H9 (cell line): Measurements from ENCODE around the gene ITGA1. TPM values are rescaled to one million over a fixed set of nuclear protein-coding genes. Genes with fewer than 3 reads are reported as not detected.

Source experiments
- DNase-seq: peaks from one replicate; pipeline ENCODE4 v3.0.0-alpha.2; 2017
- H2AFZ ChIP-seq: one replicate; pipeline ENCODE4 v1.6.1; 2013; ENCODE audit warnings: mild to moderate bottlenecking, low read length, control low read depth, moderate library complexity
- H2AK5ac ChIP-seq: 2 replicates; pipeline ENCODE4 v1.6.1; 2013; ENCODE audit warnings: low read length, control low read depth, mixed read lengths; ENCODE audit not compliant: insufficient read length
- H2BK120ac ChIP-seq: one replicate; pipeline ENCODE4 v1.6.1; 2013; ENCODE audit warnings: low read depth, mild to moderate bottlenecking, low read length, control low read depth, inconsistent platforms; ENCODE audit not compliant: poor library complexity, severe bottlenecking
- H2BK12ac ChIP-seq: 2 replicates; pipeline ENCODE4 v1.6.1; 2013; ENCODE audit warnings: low read length, control low read depth, mixed read lengths, low read depth; ENCODE audit not compliant: insufficient read length
- H2BK15ac ChIP-seq: 2 replicates; pipeline ENCODE4 v1.6.1; 2013; ENCODE audit warnings: low read depth, low read length, control low read depth
- H2BK20ac ChIP-seq: one replicate; pipeline ENCODE4 v1.6.1; 2013; ENCODE audit warnings: low read depth, mild to moderate bottlenecking, low read length, control low read depth, inconsistent platforms; ENCODE audit not compliant: poor library complexity, severe bottlenecking
- H2BK5ac ChIP-seq: 2 replicates; pipeline ENCODE4 v1.6.1; 2013; ENCODE audit warnings: low read length, control low read depth, mixed read lengths; ENCODE audit not compliant: insufficient read length
- H3K14ac ChIP-seq: 2 replicates; pipeline ENCODE4 v1.6.1; 2013; ENCODE audit warnings: low read length, control low read depth; ENCODE audit not compliant: insufficient read depth
- H3K18ac ChIP-seq: 2 replicates; pipeline ENCODE4 v1.6.1; 2013; ENCODE audit warnings: low read depth, mild to moderate bottlenecking, mixed read lengths, low read length, control low read depth; ENCODE audit not compliant: insufficient read length
- H3K23ac ChIP-seq: 2 replicates; pipeline ENCODE4 v1.6.1; 2013; ENCODE audit warnings: low read length, control low read depth, mixed read lengths, low read depth; ENCODE audit not compliant: insufficient read length
- H3K23me2 ChIP-seq: 2 replicates; pipeline ENCODE4 v1.6.1; 2013; ENCODE audit warnings: low read depth, mild to moderate bottlenecking, mixed read lengths, low read length, control low read depth; ENCODE audit not compliant: insufficient read length, poor library complexity, severe bottlenecking
- H3K27ac ChIP-seq: 2 replicates; pipeline ENCODE4 v1.5.1; 2013; ENCODE audit warnings: low read length, control low read depth, mixed read lengths, low read depth; ENCODE audit not compliant: insufficient read length
- H3K27me3 ChIP-seq: 2 replicates; pipeline ENCODE4 v1.6.1; 2013; ENCODE audit warnings: low read length, control low read depth, inconsistent platforms; ENCODE audit not compliant: insufficient read depth
- H3K4ac ChIP-seq: 2 replicates; pipeline ENCODE4 v1.6.1; 2013; ENCODE audit warnings: low read depth, mild to moderate bottlenecking, control low read depth, inconsistent platforms, low read length, moderate library complexity
- H3K4me1 ChIP-seq: 2 replicates; pipeline ENCODE4 v1.6.1; 2013; ENCODE audit warnings: low read length, control low read depth, inconsistent platforms; ENCODE audit not compliant: insufficient read depth
- H3K4me2 ChIP-seq: 2 replicates; pipeline ENCODE4 v1.6.1; 2013; ENCODE audit warnings: low read length, control low read depth, mixed read lengths; ENCODE audit not compliant: insufficient read length, insufficient read depth
- H3K56ac ChIP-seq: 2 replicates; pipeline ENCODE4 v1.6.1; 2013; ENCODE audit warnings: low read depth, mild to moderate bottlenecking, mixed read lengths, low read length, control low read depth; ENCODE audit not compliant: insufficient read length
- H3K79me1 ChIP-seq: 2 replicates; pipeline ENCODE4 v1.6.1; 2013; ENCODE audit warnings: low read depth, mild to moderate bottlenecking, moderate library complexity, low read length, control low read depth, inconsistent platforms; ENCODE audit not compliant: insufficient read depth, poor library complexity, severe bottlenecking
- H3K79me2 ChIP-seq: 2 replicates; pipeline ENCODE4 v1.6.1; 2013; ENCODE audit warnings: low read length, control low read depth, inconsistent platforms; ENCODE audit not compliant: insufficient read depth
- H3K9ac ChIP-seq: 2 replicates; pipeline ENCODE4 v1.6.1; 2013; ENCODE audit warnings: low read length, control low read depth, mixed read lengths; ENCODE audit not compliant: insufficient read length; ENCODE audit errors: extremely low read depth
- H3K9me3 ChIP-seq: one replicate; pipeline ENCODE4 v1.6.1; 2013; ENCODE audit warnings: low read depth, low read length, inconsistent platforms; ENCODE audit not compliant: control insufficient read depth
- H3T11ph ChIP-seq: one replicate; pipeline ENCODE4 v1.6.1; 2013; ENCODE audit warnings: mild to moderate bottlenecking, low read length, control low read depth, inconsistent platforms
- H4K20me1 ChIP-seq: one replicate; pipeline ENCODE4 v1.6.1; 2013; ENCODE audit not compliant: control insufficient read depth, insufficient read length, insufficient read depth
- H4K5ac ChIP-seq: 2 replicates; pipeline ENCODE4 v1.6.1; 2013; ENCODE audit warnings: low read depth, mild to moderate bottlenecking, mixed read lengths, low read length, control low read depth; ENCODE audit not compliant: insufficient read length
- H4K8ac ChIP-seq: replicated peaks from 2 replicates; pipeline ENCODE4 v1.6.1; 2013; ENCODE audit warnings: low read length, control low read depth, mixed read lengths, low read depth; ENCODE audit not compliant: insufficient read length
- H4K91ac ChIP-seq: 2 replicates; pipeline ENCODE4 v1.6.1; 2013; ENCODE audit warnings: low read depth, mild to moderate bottlenecking, moderate library complexity, mixed read lengths, low read length, control low read depth; ENCODE audit not compliant: insufficient read length
- H3K27ac Mint-ChIP-seq, 3 experiments: 2 replicates in 2 of 3; 3 replicates in 1 of 3; pipeline ENCODE4 v1.8.0; 2020 to 2021; ENCODE audit warnings: mixed read lengths in 3 of 3, mild to moderate bottlenecking in 1 of 3, moderate library complexity in 1 of 3
- H3K27me3 Mint-ChIP-seq: 2 replicates; pipeline ENCODE4 v1.8.0; 2021; ENCODE audit warnings: low read depth, mild to moderate bottlenecking, moderate library complexity, mixed read lengths
- H3K36me3 Mint-ChIP-seq, 3 experiments: 2 replicates in 2 of 3; 3 replicates in 1 of 3; pipeline ENCODE4 v1.8.0; 2020 to 2021; ENCODE audit warnings: low read depth in 3 of 3, mixed read lengths in 3 of 3; ENCODE audit not compliant: insufficient read depth in 1 of 3
- H3K4me1 Mint-ChIP-seq, 2 experiments: 2 replicates each; pipeline ENCODE4 v1.8.0; 2020; ENCODE audit warnings: mixed read lengths in 2 of 2
- H3K4me3 Mint-ChIP-seq, 2 experiments: 2 replicates in 1 of 2; 3 replicates in 1 of 2; pipeline ENCODE4 v1.8.0; 2020 to 2021; ENCODE audit warnings: mild to moderate bottlenecking in 2 of 2, mixed read lengths in 2 of 2, moderate library complexity in 1 of 2
- H3K9me3 Mint-ChIP-seq, 2 experiments: 2 replicates in 1 of 2; 3 replicates in 1 of 2; pipeline ENCODE4 v1.8.0; 2020; ENCODE audit warnings: mild to moderate bottlenecking in 2 of 2, mixed read lengths in 2 of 2, moderate library complexity in 1 of 2
- WGBS: extraction: QIAGEN DNeasy Blood & Tissue Kit; methylation state at CpG from one replicate; pipeline ENCODE4 v1.1.7; 2013; ENCODE audit warnings: missing lambda C conversion rate, low lambda C conversion rate, mixed read lengths; ENCODE audit not compliant: insufficient read length; ENCODE audit errors: extremely low coverage; 5-methylcytosine and 5-hydroxymethylcytosine counted together
- total RNA-seq: library from RNA; stranded (reverse); gene quantifications from 2 replicates; pipeline ENCODE4 v1.2.1, GENCODE V29; 2021
- TF ChIP-seq, protein P1 (sequence below): fragments of 200-600 bp; sonication (generic); conservative IDR thresholded peaks from 3 replicates; pipeline ENCODE4 v1.8.0; 2021; ENCODE audit warnings: antibody characterized with exemption, mild to moderate bottlenecking

ITGA1 gene
- total RNA-seq, 1 experiment from 2014 or later, result 3.9 TPM

GRCh38 chr5:52920929-52921328, 133.2 kb downstream of the ITGA1 start:
- no peak overlapping the region for H3K18ac ChIP-seq
- DNase-seq, result no peak
- no peak overlapping the region for H3T11ph ChIP-seq

More at GRCh38 chr5:52920929-52921328, 133.2 kb downstream of the ITGA1 start:
- Histone ChIP-seq H3K23ac (no peak overlapping the region), H3K9ac (no peak overlapping the region), H3K4me2 (no peak overlapping the region), H3K9me3 (no peaks in the 10 kb centered on the region), H2AK5ac (no peak overlapping the region), H4K20me1 (no peaks in the 10 kb centered on the region), H3K27me3 (no peaks in the 10 kb centered on the region), H4K8ac (no peak overlapping the region), H2BK5ac (no peak overlapping the region), H3K14ac (no peak overlapping the region), H2BK15ac (no peak overlapping the region), H2AFZ (no peak overlapping the region), H3K4ac (no peak overlapping the region), H3K4me1 (no peaks in the 10 kb centered on the region; the same call in 1 of the 2 replicates), H2BK120ac (no peak overlapping the region), H3K23me2 (no peaks in the 10 kb centered on the region), H2BK12ac (no peak overlapping the region), H4K91ac (no peak overlapping the region), H4K5ac (no peak overlapping the region), H3K56ac (no peak overlapping the region), H3K27ac (no peak overlapping the region), H3K79me1 (no peaks in the 10 kb centered on the region), H2BK20ac (no peak overlapping the region), H3K79me2 (no peaks in the 10 kb centered on the region)
- no peaks in the 10 kb centered on the region for H3K27me3 Mint-ChIP-seq
- H3K4me3 Mint-ChIP-seq, result no peak overlapping the region
- H3K9me3 Mint-ChIP-seq, result no peaks in the 10 kb centered on the region
- no CpG with 5 or more reads among the region's 2 CpGs for WGBS
- H3K27ac Mint-ChIP-seq, result no peak overlapping the region
- H3K36me3 Mint-ChIP-seq, result no peaks in the 10 kb centered on the region
- TF ChIP-seq, protein P1, sequence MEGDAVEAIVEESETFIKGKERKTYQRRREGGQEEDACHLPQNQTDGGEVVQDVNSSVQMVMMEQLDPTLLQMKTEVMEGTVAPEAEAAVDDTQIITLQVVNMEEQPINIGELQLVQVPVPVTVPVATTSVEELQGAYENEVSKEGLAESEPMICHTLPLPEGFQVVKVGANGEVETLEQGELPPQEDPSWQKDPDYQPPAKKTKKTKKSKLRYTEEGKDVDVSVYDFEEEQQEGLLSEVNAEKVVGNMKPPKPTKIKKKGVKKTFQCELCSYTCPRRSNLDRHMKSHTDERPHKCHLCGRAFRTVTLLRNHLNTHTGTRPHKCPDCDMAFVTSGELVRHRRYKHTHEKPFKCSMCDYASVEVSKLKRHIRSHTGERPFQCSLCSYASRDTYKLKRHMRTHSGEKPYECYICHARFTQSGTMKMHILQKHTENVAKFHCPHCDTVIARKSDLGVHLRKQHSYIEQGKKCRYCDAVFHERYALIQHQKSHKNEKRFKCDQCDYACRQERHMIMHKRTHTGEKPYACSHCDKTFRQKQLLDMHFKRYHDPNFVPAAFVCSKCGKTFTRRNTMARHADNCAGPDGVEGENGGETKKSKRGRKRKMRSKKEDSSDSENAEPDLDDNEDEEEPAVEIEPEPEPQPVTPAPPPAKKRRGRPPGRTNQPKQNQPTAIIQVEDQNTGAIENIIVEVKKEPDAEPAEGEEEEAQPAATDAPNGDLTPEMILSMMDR, result no peak
- peaks cover 0 to 3% of the 10 kb centered on the region in 2 experiments; a peak in 1 of 4 replicates for H3K4me1 Mint-ChIP-seq
